HG03558 (cell line): Measurements from ENCODE around the gene WBP2NL.
"Not testable (repeated sequence)": the region's sequence is repeated elsewhere in the genome, so short reads cannot be mapped to it uniquely, and the experiment has no call there.

Experiments used
- ATAC-seq: cut with Tn5 transposase; IDR thresholded peaks from one replicate; pipeline ENCODE4 v1.9.1; 2021; ENCODE audit warnings: moderate number of reproducible peaks; ENCODE audit not compliant: unreplicated experiment; ENCODE audit errors: extremely low read depth

WBP2NL gene, protein sequence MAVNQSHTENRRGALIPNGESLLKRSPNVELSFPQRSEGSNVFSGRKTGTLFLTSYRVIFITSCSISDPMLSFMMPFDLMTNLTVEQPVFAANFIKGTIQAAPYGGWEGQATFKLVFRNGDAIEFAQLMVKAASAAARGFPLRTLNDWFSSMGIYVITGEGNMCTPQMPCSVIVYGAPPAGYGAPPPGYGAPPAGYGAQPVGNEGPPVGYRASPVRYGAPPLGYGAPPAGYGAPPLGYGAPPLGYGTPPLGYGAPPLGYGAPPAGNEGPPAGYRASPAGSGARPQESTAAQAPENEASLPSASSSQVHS

DNA sequence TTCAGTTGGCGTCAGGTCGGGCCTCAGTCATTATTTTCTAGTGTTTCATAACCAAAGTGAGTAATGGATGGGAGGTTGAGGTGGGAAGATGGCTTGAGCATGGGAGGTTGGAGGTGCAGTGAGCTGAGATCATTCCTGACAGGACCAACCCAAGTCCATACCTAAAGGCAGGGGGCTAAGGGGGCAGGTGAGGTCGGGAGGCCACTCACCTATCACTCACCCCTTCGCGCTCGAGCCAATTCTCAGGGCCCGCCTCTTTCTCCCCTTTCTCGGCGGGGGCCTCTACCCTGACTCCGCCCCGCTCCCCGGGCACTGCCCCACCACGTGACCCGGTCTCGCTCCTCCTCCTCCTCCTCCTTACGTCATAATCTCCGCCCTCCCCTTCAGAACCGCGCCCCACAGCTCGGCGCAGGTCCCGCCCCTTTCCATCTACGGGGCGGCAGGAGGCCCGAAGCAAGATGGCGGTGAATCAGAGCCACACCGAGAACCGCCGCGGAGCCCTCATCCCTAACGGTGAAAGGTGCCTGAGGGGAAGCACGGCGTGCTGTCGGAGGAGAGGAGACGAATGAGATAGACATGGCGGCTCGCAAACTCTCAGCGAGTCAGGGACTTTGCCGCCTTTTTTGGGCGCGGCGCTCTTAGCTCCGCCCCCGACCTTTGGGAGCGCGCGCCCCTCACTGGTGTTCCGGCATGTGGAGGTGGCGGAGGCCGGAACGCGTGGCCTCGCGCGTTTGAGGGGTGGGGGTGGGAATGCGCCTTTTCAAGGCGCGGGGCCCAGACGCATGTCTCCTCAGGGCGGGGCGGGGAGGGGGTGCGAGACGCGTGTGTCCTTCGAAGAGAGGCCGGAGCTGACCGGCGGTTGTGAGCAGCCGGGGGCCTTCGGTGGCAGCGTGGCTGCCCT is at the start of gene WBP2NL:
WBP2NL (plus strand) TSS at position 428 of the 901 bp plus-strand sequence; CDS start at position 459, 31 bp downstream.
- ATAC-seq = no peak

DNA sequence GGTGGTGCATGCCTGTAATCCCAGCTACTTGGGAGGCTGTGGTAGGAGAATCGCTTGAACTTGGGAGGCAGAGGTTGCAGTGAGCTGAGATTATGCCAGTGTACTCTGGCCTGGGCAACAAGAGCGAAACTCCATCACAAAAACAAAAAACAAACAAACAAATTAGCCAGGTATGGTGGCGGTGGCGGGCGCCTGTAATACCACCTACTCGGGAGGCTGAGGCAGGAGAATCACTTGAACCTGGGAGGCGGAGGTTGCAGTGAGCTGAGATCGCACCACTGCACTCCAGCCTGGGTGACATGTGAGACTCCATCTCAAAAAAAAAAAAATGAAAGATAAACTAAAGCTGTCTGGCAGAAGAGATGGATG is 49.7 kb upstream of the WBP2NL start:
- not testable (repeated sequence) for ATAC-seq

DNA sequence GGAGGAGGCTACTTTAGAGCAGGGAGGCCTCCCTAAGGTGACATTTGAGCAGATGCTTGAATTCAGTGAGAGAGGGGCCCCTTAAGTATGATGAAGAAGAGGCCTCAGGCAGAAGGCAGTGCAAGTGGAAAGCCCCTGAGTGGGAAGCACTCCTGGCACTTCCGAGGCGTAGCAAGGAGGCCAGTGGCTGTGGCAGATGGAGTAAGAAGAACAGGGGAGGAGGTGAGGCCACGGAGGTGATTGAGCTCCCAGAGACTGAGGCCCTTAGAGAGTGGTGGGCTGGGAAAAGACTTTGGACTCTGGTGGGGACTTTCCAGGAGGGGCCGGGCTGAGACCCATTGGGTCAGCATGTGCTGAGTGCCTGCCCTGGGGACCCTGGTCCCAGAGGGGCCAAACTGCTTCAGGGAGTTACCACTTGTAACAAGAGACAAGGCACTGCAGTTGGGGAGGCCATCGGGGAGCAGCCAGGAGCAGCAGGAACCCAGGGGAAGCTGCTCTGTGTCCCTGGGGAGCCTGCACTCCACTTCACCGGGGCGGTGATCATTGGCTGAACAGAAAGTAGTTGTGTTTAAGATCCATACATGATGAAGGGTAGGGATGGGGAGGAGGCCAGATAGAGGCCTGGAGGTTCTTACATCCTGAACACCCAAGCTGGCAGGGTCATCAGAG is 49.2 kb upstream of the WBP2NL start:
- no peak for ATAC-seq

DNA sequence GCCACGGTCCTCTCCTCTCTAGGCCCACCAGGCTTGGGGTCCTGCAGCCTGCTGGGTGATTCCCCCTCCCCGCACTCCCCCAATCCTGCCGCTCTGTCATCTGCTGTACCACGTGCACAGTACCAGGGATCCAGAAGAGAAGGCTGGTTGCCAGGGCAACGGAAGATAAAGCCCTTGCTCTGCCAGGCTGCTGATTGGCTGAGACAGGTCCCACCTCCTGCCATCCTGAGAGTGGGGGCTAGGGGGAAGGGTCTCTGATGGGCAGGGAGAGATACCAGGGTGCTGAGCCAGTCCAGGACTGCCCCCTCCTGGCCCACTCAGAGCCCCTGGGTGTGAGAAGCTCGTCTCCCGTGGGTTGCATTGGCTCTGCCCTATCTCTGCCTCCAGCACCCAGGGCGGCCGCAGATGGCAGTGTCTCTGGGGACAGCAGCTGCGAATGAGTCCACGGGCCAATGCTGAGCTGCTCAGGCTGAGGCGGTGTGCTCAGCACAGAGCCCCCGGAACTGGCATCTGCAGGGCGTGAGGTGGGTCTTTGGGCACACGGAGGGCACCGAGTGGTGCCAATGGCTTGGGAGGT is 46.6 kb upstream of the WBP2NL start, which contains the start of gene SMIM45:
SMIM45 (plus strand) TSS at position 253 of the 577 bp plus-strand sequence.
- ATAC-seq = no peak

DNA sequence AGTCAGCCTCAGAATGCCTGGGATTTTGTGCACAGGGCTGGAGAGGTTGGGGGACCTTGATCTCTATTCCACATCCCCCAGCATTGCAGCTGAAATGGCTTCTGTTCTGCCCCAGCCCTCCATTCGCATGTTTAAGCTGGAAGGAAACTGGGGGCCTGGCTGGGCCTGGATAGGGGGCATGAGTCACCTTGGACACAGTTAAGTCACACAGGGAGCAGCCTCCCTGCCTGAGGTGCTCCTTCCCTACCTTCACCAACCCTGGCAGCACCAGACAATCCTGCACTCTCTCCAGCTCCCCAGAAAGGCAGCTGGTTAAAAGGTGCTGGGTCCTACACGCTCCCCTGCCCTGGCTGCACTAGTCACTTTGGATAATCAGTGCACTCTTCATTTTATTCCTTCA is 45.9 kb upstream of the WBP2NL start:
- no peak for ATAC-seq

DNA sequence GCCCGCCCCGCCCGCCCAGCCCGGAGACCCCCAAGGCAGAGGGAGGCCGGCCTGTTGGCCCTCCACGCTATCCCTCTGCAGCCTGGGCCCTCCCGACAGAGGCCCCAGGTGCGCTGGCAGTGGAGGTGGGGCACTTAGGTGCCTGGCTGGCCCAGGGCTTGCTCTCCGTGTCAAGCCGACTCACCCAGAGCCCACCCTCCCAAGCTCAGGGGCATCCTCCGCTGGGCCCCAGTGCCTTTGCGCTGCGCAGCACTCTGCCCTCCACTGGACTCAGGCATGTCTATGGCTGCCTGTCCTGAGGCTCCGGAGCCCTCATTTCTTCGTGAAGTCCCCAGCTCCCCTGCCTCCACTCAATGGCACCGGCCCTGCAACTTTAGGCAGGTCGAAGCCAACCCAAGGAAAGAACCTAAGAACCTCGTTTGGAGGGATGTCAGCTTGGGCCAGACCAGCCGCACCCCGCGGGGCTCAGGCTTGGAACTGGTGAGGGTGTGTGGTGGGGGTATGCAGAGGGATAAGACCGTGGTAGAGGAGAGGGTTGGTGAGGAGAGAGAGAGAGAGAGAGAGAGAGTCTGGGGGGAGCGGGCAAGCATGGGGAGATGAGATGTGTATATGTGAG is 40.5 kb upstream of the WBP2NL start:
- ATAC-seq = no peak

DNA sequence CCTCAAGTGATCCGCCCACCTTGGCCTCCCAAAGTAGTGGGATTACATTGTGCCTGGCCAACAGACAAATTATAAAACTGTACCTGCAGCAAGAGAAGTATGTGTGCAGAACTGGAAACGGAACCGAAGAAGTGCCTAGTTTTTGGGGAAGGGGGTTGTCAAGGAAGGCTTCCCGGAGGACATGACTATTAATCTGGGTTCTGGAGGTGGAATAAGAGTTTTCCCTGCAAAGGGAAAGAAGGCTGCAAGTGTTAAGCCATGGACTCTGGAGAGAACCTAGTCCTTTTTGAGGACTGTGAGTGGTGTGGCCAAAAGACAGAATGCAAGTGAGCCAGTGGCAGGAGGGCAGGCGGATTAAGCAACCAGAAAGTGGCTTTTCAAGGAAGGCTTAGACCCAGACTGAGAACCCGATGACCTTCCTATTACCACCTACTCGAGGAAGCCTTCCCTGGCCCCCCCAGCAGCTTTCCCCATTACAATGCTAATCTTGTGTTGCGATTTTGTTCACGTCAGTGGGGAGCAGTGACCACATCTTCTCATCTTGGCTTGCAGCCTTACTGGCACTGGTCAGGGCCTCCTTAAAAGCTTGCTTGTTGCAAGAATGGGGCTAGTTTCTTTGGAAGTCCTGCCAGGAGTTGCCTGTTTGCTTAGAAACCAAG is 35.0 kb upstream of the WBP2NL start:
- no peak for ATAC-seq

DNA sequence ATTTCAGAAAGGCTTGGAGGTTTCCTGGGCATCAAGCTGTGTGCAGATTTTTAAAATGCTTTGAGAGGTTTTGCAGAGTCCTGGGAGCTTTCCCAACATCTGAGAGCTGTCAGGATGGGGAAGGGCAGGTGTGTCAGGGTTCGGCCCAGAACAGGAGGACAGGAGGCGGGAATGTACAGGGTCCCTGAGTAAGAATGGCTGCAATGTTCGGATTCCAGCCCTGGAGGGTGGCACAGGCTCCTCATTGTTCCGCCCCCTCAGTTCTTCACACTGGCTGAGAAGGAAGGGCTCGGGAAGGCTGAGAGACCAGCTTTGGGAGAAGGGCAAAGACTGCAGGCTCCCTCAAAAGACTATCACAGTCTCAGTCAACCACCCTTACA is 34.5 kb upstream of the WBP2NL start:
- ATAC-seq = no peak

DNA sequence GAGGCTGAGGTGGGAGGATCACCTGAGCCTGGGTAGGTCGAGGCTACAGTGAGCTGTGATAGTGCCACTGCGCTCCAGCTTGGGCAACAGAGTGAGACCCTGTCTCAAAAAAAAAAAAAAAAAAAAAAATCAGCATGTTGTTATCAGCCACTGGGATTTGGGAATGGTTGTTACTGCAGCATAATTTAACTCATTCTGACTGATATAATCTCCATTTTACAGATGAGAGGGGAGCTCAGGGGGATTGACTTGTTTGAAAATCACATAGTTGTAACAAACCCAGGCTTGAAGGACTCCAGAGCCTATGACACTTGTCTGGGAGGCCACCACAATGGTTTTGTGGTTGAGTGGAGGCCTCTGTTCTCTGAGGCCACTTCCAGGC is 32.4 kb upstream of the WBP2NL start:
- ATAC-seq = no peak

DNA sequence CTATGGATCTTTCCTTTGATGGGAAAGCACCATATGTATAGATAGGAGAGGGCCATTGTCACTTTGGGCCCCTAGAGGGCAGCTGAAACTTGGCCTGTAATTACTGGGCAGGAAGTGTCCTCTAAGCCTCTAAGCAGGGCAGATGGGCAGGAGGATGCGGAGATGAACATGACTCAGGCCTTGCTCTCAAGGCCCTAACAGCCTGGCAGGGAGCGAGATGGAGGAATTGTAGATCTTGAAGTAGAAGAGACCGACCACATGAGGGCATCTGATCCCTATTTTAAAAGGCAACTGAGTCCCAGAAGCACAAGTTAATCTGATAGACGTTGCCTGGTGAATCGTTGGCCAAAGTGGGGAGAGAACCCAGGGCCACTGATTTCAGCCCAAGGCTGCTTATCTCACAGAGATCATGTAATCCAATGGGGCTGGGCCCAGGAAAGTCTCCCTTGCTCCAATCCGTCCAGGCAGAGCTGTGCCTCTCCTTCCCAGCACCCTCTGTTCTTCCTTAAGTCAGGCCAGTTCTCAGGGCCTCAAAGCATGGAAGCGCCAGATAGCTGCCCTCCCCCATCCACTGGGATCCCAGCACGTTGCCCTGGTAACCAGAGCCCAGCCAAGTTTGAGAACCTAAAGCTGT is 31.9 kb upstream of the WBP2NL start:
- no peak for ATAC-seq

DNA sequence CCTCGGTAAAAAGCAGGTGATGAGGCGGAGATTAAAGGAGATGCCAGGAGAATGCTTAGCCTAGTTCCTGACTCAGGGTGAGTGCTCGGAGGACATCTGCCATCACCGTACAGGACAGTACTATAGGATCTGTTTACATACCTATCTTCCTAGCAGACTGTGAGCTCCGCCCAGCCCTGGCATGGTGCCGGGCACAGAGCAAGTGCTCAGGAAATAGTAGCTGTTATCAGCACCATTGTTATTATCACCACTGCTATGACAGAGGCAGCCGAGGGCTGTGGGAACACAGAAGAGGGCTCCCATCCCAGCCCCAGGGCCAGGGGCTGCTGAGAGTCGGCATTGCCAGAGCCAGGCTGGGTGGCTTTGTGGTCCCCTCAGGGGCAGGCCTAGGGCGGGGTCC is 30.0 kb upstream of the WBP2NL start:
- ATAC-seq = no peak

DNA sequence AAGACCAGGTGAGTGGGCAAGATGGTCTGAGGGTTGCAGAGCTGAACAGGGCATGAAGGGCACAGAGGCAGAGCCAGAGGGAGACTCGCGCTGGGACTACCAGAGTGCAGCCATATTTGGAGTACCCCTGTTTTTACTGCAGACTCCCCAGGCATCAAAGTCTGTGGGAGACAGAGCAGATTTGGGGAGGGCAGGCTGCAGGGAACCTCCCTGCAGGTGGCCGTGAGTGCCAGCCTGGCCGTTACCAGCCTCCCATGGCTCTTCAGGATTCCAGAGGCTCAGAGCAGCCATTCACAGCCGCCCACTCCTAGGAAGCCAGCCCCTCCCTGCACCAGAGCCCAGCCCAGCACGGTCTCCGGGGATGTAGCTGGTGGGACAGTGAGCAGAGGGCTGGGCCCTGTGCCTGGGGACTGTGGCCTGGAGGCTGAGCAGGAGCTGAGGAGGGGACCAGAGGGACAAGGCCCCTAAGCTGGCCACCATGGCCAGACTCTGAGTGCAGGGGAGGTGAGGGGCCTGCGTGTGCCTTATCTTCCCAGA is 29.4 kb upstream of the WBP2NL start, which contains the start of gene SEPTIN3:
SEPTIN3 (plus strand) TSS at position 334 of the 537 bp plus-strand sequence. CDS start 2,050 bp downstream, outside the sequence.
- no peak for ATAC-seq

DNA sequence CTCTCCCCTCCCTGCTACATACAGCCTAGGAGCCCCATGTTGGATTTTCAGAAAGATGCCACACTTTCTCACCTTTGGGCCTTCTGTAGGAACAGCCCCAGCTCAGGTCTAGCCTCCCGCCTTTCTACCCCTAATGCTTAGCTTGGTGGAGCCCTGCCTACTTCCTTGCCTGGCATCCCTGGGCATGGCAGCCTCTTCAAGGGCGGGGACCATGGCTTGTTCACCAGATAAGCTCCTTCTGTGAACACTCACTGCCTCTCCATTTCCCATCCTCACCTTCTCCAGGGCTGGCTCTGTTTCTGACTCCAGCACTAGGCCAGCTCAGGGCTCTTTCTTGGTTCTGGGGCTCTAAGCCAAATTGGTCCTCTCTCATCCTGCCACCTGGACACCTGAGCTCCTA is 28.0 kb upstream of the WBP2NL start:
- no peak for ATAC-seq

DNA sequence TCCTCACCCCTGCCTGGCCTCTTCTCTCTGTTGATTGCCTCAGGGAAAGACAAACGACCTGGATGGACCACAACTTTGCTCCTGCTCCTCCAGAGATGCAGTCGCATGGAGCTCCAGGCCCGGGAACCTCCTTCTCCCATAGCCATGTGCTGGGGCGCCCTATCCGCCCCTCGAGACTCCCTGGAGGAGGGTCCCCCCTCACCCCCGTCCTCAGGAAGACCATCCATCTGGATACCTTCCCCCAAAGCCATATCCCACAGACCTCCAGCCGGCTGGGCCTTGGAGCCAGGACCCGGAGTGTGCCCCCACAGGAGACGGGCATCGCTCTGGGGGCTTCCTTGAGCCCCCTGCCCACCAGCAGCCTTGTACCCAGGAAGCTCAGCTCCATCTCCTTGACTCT is 27.2 kb upstream of the WBP2NL start:
- no peak for ATAC-seq

DNA sequence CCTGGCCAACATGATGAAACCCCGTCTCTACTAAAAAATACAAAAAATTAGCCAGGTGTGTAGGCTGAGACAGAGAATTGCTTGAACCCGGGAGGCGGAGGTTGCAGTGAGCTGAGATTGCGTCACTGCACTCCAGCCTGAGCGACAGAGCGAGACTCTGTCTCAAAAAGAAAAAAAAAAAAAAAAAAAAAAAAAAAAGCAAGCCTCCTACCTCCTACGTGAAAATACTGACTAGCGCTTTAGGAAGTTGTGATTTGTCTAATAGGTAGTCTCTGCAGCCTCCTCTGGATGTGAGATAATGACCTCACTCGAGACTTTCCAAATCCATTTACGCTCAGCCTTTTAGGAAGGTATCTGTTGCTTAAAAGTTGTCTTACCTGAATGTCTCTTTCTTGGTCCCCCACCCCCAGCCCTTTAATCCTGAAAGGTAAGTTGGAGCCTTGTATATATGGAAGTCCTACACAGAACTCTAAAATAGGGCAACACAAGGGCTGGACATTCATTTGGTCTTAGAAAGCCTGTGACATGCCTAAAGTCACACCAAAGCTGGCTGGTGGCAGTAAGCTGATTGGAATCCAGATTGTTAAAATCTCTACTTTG is 23.8 kb upstream of the WBP2NL start:
- no peak for ATAC-seq

DNA sequence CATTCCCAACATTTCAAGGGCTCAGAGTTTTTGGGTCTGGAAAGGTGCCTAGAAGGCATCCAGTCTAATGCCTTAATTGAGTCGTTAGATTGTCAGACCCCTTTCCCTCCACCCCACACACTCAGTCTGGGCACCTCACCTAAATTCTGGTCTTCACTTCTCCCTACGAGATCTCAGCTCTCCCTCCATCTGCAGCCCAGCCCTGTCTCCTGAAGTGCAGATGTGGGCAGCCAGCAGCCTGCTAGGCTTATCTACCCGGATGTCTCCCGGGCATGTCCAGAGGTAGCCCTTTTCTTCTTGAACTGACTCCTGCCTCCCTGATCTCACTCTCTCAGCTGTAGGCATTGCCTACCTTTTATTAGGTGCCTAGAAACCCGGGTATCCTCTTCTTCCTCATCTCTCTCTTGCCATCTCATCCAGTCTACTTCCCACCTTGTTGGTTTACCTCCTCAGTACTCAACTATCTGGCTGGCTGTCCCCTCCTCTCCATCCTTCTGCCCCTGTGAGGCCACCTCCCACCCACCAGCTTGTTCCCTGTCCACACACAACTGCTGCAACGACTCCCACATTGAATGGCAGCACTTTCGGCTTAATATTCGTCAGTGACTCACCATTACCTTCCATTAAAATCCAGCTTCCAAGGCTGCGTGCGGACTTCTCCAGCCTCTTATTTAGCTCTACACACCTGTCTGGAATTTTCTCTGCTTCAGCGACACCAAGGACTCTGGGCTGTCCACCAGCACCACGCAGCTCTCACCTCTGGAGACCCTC is 23.1 kb upstream of the WBP2NL start:
- ATAC-seq = no peak

DNA sequence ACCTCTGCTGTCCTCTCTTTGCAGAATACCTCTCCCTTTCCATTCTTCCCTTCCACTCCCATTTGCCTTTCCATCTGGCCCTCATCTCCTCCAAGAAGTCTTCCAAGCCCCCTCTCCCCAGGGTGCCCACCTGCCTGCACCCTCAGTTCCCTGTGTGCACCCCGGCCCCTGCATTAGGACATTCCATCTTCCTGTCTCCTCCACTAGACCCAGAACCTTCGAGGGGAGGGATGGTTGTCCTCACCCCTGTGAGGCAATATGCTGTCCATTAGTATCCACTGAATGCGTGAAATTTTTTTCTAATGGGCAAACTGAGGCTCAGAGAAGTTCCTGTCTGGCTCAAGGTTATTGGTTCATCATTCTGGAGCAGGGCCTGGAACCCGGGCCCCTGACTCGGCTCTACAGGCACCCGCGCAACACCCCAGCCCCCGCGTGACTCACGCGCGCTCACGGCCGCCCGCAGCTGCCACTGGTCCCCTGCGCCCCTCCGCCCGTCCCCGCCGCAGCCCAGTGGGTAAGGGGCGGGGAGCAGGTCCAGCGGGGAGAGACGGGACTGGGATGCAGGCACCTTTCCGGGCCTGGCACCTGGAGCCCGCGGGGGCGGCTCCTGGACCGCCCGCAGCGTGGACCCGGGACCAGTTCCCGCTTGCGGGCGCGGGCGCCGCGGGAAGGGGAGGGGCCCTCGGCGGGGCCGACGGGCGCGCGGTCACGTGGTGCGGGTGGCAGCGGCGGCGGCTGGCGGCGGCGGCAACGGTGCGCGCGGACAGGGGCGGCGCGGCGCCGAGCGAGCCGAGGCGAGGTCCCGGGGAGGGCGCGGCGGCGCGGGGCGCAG is 22.3 kb upstream of the WBP2NL start:
- no peak for ATAC-seq
